Neutrophil (primary cell): ENCODE results near the gene OR52N1.

Source experiments
- H3K27ac ChIP-seq: fragments of 200-600 bp; sonication (generic); 2 replicates; pipeline ENCODE4 v1.5.1; 2016; ENCODE audit warnings: mild to moderate bottlenecking, moderate library complexity
- H3K27me3 ChIP-seq: fragments of 200-600 bp; sonication (generic); 2 replicates; pipeline ENCODE4 v1.6.0; 2016; ENCODE audit warnings: mild to moderate bottlenecking
- H3K36me3 ChIP-seq: fragments of 200-600 bp; sonication (generic); 2 replicates; pipeline ENCODE4 v1.5.1; 2017
- H3K4me1 ChIP-seq, 2 experiments: fragments of 200-600 bp in 1 of 2; sonication (generic) in 1 of 2; 1 replicate in 1 of 2; 2 replicates in 1 of 2; pipeline versions ENCODE4 v1.5.1 to v1.6.1; 2013 to 2016; ENCODE audit warnings: low read depth in 1 of 2, low read length in 1 of 2, mild to moderate bottlenecking in 1 of 2, moderate library complexity in 1 of 2; ENCODE audit not compliant: control insufficient read depth in 1 of 2, insufficient read depth in 1 of 2
- H3K4me3 ChIP-seq, 2 experiments: fragments of 200-600 bp in 1 of 2; sonication (generic) in 1 of 2; 1 replicate in 1 of 2; 2 replicates in 1 of 2; pipeline ENCODE4 v1.5.1; 2013 to 2016; ENCODE audit warnings: low read depth in 1 of 2, low read length in 1 of 2, mild to moderate bottlenecking in 1 of 2, moderate library complexity in 1 of 2
- H3K9me3 ChIP-seq: fragments of 200-600 bp; sonication (generic); 2 replicates; pipeline ENCODE4 v1.5.1; 2016
- TF ChIP-seq, protein P1 (sequence below): fragments of 200-600 bp; sonication (generic); IDR thresholded peaks from 2 replicates; pipeline ENCODE4 v1.5.1; 2016; ENCODE audit warnings: antibody characterized with exemption

OR52N1 gene

DNA sequence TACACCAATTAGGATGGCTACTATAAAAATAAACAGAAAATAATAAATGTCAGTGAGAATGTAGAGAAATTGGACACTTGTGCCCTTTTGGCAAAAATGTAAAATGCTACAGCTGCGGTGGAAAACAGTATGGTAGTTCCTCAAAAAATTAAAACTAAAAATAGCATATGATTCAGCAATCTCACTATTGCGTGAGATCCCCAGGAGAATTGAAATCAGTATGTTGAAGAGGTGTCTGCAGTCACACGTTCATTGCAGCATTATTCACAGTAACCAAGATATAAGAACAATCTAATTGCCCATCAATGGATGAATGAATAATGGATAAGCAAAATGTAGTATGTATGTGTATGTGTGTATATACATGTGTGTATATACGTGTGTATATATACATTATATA, 24.5 kb upstream of the OR52N1 start:
- no peaks in the 10 kb centered on the region for H3K27me3 ChIP-seq
- TF ChIP-seq, protein P1, sequence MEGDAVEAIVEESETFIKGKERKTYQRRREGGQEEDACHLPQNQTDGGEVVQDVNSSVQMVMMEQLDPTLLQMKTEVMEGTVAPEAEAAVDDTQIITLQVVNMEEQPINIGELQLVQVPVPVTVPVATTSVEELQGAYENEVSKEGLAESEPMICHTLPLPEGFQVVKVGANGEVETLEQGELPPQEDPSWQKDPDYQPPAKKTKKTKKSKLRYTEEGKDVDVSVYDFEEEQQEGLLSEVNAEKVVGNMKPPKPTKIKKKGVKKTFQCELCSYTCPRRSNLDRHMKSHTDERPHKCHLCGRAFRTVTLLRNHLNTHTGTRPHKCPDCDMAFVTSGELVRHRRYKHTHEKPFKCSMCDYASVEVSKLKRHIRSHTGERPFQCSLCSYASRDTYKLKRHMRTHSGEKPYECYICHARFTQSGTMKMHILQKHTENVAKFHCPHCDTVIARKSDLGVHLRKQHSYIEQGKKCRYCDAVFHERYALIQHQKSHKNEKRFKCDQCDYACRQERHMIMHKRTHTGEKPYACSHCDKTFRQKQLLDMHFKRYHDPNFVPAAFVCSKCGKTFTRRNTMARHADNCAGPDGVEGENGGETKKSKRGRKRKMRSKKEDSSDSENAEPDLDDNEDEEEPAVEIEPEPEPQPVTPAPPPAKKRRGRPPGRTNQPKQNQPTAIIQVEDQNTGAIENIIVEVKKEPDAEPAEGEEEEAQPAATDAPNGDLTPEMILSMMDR, result no peak
- H3K4me1 ChIP-seq, result peaks cover 34 to 38% of the 10 kb centered on the region in 2 experiments
- H3K9me3 ChIP-seq, result no peaks in the 10 kb centered on the region
- H3K4me3 ChIP-seq, result peak overlapping the region in 1 of 2 experiments; percentile 28
- no peaks in the 10 kb centered on the region for H3K36me3 ChIP-seq
- peak overlapping the region; percentile 72 for H3K27ac ChIP-seq

DNA sequence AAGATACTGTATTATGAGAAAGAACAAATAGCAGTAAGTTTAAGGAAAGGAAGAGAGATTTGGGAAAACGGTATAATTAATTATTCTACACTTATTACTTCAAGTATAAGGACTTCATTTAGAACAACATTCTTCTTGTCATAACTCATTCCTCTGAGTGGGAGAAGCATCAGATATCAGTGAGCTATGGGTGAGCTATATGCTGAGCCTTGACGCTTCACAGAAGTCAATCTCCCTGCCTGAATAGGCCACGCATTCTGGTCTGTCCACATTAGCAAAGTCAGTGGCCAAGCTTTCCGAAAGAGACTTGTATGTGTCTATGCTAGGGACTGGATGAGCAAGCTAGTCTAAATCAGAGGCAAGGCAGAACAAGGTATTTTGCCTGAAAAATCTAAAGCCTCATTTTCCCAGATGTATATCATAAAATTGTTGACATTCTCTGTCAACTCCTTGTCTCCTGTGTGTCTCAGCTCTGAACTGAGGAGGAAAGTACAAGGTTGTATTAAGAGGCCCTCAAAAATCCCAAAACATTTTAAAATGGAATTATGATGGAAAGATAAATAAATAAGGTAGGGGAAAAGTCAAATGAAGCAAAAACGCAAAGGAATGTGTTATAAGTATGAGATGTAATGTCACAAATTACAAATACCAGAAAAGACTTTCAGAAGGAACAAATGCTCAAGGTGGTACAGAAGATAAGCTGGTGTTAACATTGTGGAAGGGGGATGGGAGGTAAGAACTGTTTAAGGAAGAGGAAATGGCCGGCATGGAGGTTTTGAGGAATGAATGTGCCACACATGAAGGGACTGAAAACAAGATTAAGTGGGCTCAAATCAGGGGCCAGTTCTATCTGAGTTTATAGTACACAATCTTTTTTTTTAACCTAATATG, 19.1 kb upstream of the OR52N1 start:
- TF ChIP-seq, protein P1, result no peak
- no peak overlapping the region for H3K4me3 ChIP-seq
- peaks cover 28 to 35% of the 10 kb centered on the region in 2 experiments for H3K4me1 ChIP-seq
- no peaks in the 10 kb centered on the region for H3K36me3 ChIP-seq
- no peaks in the 10 kb centered on the region for H3K9me3 ChIP-seq
- no peaks in the 10 kb centered on the region for H3K27me3 ChIP-seq
- H3K27ac ChIP-seq, result no peak overlapping the region

DNA sequence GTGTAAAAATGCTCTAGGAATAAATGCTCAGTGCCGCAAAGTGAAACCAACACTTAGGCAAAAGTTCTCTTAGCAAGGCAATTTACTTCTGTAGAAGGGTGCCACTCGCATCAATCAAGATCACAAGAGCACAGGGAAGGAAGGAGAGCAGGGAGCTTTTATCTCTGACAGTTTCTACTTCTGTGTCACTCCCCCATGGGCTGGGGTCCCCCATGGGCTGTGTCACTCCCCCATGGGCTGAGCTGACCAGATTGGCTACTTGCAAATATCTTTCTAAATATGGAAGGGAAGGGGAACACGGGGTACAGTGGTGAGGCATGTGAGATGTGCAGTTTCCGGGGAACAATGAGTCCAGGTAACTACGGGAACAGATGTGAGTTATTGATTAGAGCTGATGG, 18.1 kb upstream of the OR52N1 start:
- peak overlapping the region; percentile 29 for H3K27ac ChIP-seq
- TF ChIP-seq, protein P1, result no peak
- H3K4me1 ChIP-seq, result peaks cover 19 to 25% of the 10 kb centered on the region in 2 experiments
- peak overlapping the region; percentile 53 to 63 for H3K4me3 ChIP-seq
- H3K9me3 ChIP-seq, result no peaks in the 10 kb centered on the region
- no peaks in the 10 kb centered on the region for H3K27me3 ChIP-seq
- H3K36me3 ChIP-seq, result no peaks in the 10 kb centered on the region

DNA sequence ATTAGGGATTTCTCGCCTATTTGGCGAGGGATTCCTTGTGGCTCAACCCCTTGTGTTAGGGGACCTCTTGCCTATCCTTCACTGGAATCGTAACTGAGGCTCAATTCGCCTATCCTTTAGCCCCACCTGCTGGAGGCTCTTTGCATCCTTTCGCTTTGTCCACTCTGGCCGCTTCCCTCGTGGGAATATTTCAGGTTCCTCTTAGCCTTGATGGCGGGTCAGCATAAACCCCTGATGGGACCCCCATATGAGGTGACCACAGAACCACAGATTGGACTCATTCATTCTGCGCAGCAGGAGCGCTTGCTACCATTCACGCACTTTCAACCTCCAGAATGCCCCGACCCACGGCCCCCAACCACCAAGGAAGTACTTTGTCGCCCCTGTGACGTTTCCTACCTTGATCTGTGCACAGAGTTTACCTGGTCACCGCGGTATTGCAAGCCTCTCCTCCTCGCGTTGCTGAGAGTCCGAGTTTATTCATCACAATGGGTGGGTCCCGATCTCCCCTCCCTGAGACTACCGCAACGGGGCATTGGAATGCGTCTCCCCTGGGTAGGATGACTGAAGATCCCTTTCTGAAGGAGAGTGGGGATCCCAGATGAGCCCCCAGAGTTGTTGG, 17.5 kb upstream of the OR52N1 start, which contains the start of gene OR52N2:
TSS of gene OR52N2 (plus strand) at position 425 of the 622 bp plus-strand sequence. CDS start 11,412 bp downstream, outside the sequence.
- Histone ChIP-seq H3K36me3 (no peaks in the 10 kb centered on the region), H3K9me3 (no peaks in the 10 kb centered on the region), H3K4me3 (peak within 1 kb of the TSS; percentile 53 to 63), H3K27ac (peak within 1 kb of the TSS; percentile 29), H3K4me1 (peaks cover 13 to 20% of the 10 kb centered on the region in 2 experiments), H3K27me3 (no peaks in the 10 kb centered on the region)
- TF ChIP-seq, protein P1, result peak; percentile 86

DNA sequence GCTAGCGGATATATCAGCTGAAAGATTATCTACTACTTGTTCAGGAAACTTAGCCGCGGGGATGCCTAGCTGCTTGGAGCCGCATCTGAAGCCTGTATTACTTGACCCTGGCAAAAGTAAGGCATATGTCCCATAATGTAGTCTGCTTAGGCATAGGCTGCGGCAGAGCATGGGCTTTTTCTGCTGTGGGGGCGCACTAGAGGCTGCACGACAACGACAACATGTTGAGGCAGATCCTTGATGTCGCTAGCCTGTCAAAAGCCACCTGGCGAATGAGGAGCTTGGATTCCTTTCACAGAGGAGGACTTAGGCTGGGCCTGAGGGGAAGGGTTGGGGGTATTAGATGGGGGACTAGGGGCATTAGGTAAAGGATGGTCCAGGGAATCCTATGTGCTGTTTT, 16.5 kb upstream of the OR52N1 start:
- TF ChIP-seq, protein P1, result no peak
- Histone ChIP-seq H3K9me3 (no peaks in the 10 kb centered on the region), H3K36me3 (no peaks in the 10 kb centered on the region), H3K27me3 (no peaks in the 10 kb centered on the region), H3K27ac (no peak overlapping the region), H3K4me1 (peaks cover 9 to 15% of the 10 kb centered on the region in 2 experiments), H3K4me3 (no peak overlapping the region)
